GM12878 (cell line): ENCODE measurements around the gene GRIN2A. TPM values are rescaled to one million over a fixed set of nuclear protein-coding genes. Genes with fewer than 3 reads are reported as not detected.

ENCODE experiments used
- ATAC-seq: fragments of 200-7000 bp; cut with Tn5 transposase; 3 replicates; pipeline ENCODE4 v1.9.1; 2020; ENCODE audit warnings: mild to moderate bottlenecking, moderate library complexity
- BruUV-seq: library from RNA; stranded (reverse); fragments of 400-500 nt; replicated peaks from 2 replicates; lab custom pipeline; 2021; lab: Mats Ljungman, UMichigan
- CTCF ChIA-PET: fragments of 300-600 bp; sonication (Branson Sonifier 250); formaldehyde crosslinking; extraction: SDS; loops from one replicate; lab custom pipeline; 2021; ENCODE audit warnings: inconsistent platforms; lab: Yijun Ruan, JAX
- POLR2A ChIA-PET: fragments of 350-600 bp; formaldehyde crosslinking; extraction: SDS; loops from one replicate; lab custom pipeline; 2021; ENCODE audit warnings: inconsistent platforms; lab: Charles Lee
- RAD21 ChIA-PET: fragments of 300-600 bp; sonication (Branson Sonifier 250); formaldehyde crosslinking; loops from one replicate; lab custom pipeline; 2023; ENCODE audit warnings: antibody characterized with exemption; ENCODE audit not compliant: unreplicated experiment; lab: Charles Lee
- SMC1A ChIA-PET: fragments of 300-600 bp; sonication (Branson Sonifier 250); formaldehyde crosslinking; loops from one replicate; lab custom pipeline; 2023; ENCODE audit not compliant: unreplicated experiment, uncharacterized antibody; lab: Charles Lee
- DNase-seq: peaks from one replicate; pipeline ENCODE4 v3.0.0-alpha.2; 2011; ENCODE audit warnings: low read depth, low spot score
- FAIRE-seq: peaks from 3 replicates; lab custom pipeline; 2011; peaks lifted over from hg19 to GRCh38; lab: Jason Lieb, UNC
- H2AFZ ChIP-seq: 2 replicates; pipeline ENCODE4 v1.6.0; 2011; ENCODE audit warnings: low read depth, low read length, control low read depth; ENCODE audit not compliant: control insufficient read depth
- H3K27ac ChIP-seq: 2 replicates; pipeline ENCODE4 v1.5.1; 2011; ENCODE audit warnings: control low read depth; ENCODE audit not compliant: control insufficient read depth, insufficient read depth
- H3K27me3 ChIP-seq, 2 experiments: replicated peaks in 1 of 2; 2 replicates each; pipeline versions ENCODE4 v1.6.0 to v1.6.1; 2011; ENCODE audit warnings: low read length in 1 of 2; ENCODE audit not compliant: control insufficient read depth in 2 of 2, insufficient read depth in 2 of 2
- H3K36me3 ChIP-seq, 2 experiments: 2 replicates each; pipeline ENCODE4 v1.5.1; 2011; ENCODE audit warnings: low read length in 1 of 2; ENCODE audit not compliant: control insufficient read depth in 2 of 2, insufficient read depth in 2 of 2
- H3K4me1 ChIP-seq: 2 replicates; pipeline ENCODE4 v1.6.1; 2011; ENCODE audit warnings: mild to moderate bottlenecking, low read length, moderate library complexity, mixed read lengths; ENCODE audit not compliant: control insufficient read depth, insufficient read depth
- H3K4me2 ChIP-seq: 2 replicates; pipeline ENCODE4 v1.6.0; 2011; ENCODE audit warnings: control low read depth; ENCODE audit not compliant: control insufficient read depth, insufficient read depth
- H3K4me3 ChIP-seq: fragments of 200-600 bp; sonication (generic); 2 replicates; pipeline ENCODE4 v1.5.1; 2016
- H3K79me2 ChIP-seq: 2 replicates; pipeline ENCODE4 v1.6.0; 2011; ENCODE audit warnings: low read length; ENCODE audit not compliant: control insufficient read depth, insufficient read depth
- H3K9ac ChIP-seq: 2 replicates; pipeline ENCODE4 v1.8.0; 2011; ENCODE audit warnings: low read length, control low read depth, mixed read lengths; ENCODE audit not compliant: control insufficient read depth, insufficient read depth
- H3K9me3 ChIP-seq: replicated peaks from 3 replicates; pipeline ENCODE4 v1.5.1; 2011; ENCODE audit warnings: mild to moderate bottlenecking, low read length; ENCODE audit not compliant: control insufficient read depth, insufficient read depth
- H4K20me1 ChIP-seq: 2 replicates; pipeline ENCODE4 v1.6.0; 2011; ENCODE audit not compliant: control insufficient read depth, insufficient read depth
- EP300 ChIP-seq, 2 experiments: fragments of 150-350 bp in 1 of 2; IDR thresholded peaks; 2 replicates each; pipeline ENCODE4 v1.6.1; 2011 to 2012; ENCODE audit warnings: low read depth in 2 of 2, low read length in 2 of 2, borderline replicate concordance in 1 of 2, improper control_type of control experiment in 1 of 2, inconsistent platforms in 1 of 2; ENCODE audit not compliant: control insufficient read depth in 1 of 2
- RAD51 ChIP-seq: fragments of 450-650 bp; IDR thresholded peaks from 2 replicates; pipeline ENCODE4 v1.6.1; 2016; ENCODE audit warnings: moderate library complexity, mild to moderate bottlenecking, inconsistent platforms
- SMAD1 ChIP-seq: fragments of 450-650 bp; IDR thresholded peaks from 2 replicates; pipeline ENCODE4 v1.6.1; 2018; ENCODE audit warnings: mild to moderate bottlenecking, low read depth; ENCODE audit not compliant: partially characterized antibody
- TCF12 ChIP-seq: IDR thresholded peaks from 2 replicates; pipeline ENCODE4 v1.6.1; 2011; ENCODE audit warnings: low read depth, mild to moderate bottlenecking, low read length
- WGBS: methylation state at CpG from one replicate; pipeline ENCODE4 v1.1.6; 2016; ENCODE audit warnings: low lambda C conversion rate; ENCODE audit not compliant: insufficient replicate concordance, insufficient coverage; ENCODE audit errors: missing lambda C conversion rate; 5-methylcytosine and 5-hydroxymethylcytosine counted together
- in situ Hi-C: fragments of 300-500 bp; cut with MboI; formaldehyde crosslinking; loops from 9 replicates; pipeline ENCODE4 v1.14.3; 2018; ENCODE audit warnings: mixed read lengths
- intact Hi-C: fragments of 100-400 bp; cut with micrococcal nuclease; formaldehyde crosslinking; loops from one replicate; pipeline ENCODE4 v1.14.2; 2022; ENCODE audit not compliant: unreplicated experiment
- polyA plus RNA-seq, 11 experiments: library from polyadenylated mRNA; depleted of rRNA in 4 of 11; unstranded in 6 of 11; stranded (reverse) in 5 of 11; fragments of >200 nt; fragmentation: Nextera tagmentation in 4 of 11; fragmentation: Illumina TruSeq in 1 of 11; extraction: Ambion mirVana in 4 of 11; extraction: Trizol in 1 of 11; gene quantifications; 1 replicate in 1 of 11; 2 replicates in 10 of 11; pipeline versions ENCODE4 v1.2.1 to v1.2.3, GENCODE V29; 2011 to 2016; ENCODE audit warnings: inconsistent platforms in 2 of 11, missing spikeins in 2 of 11, low read depth in 1 of 11
- total RNA-seq, 4 experiments: library from RNA; depleted of rRNA in 3 of 4; stranded (reverse); fragments of >200 nt in 3 of 4; fragmentation: Illumina TruSeq in 1 of 4; extraction: Trizol in 1 of 4; gene quantifications; 2 replicates each; pipeline versions ENCODE4 v1.2.1 to v1.2.3, GENCODE V29; 2013 to 2021
- TF ChIP-seq, protein P1 (sequence below), 3 experiments: IDR thresholded peaks in 2 of 3; conservative IDR thresholded peaks in 1 of 3; 2 replicates each; pipeline ENCODE4 v1.5.1; 2011; ENCODE audit warnings: low read depth in 3 of 3, low read length in 3 of 3, mild to moderate bottlenecking in 3 of 3, control low read depth in 2 of 3, moderate library complexity in 2 of 3, inconsistent platforms in 1 of 3, mixed read lengths in 1 of 3; ENCODE audit not compliant: control insufficient read depth in 2 of 3, insufficient read depth in 1 of 3; ENCODE audit errors: extremely low read depth in 1 of 3
- TF ChIP-seq, protein P2 (sequence below): IDR thresholded peaks from 2 replicates; pipeline ENCODE4 v1.6.1; 2011; ENCODE audit warnings: low read depth, low read length, improper control_type of control experiment, borderline replicate concordance
- TF ChIP-seq, protein P3 (sequence below): IDR thresholded peaks from 2 replicates; pipeline ENCODE4 v1.6.1; 2011; ENCODE audit warnings: borderline replicate concordance, low read depth, mild to moderate bottlenecking, moderate library complexity, mixed read lengths, low read length; ENCODE audit not compliant: insufficient read depth; ENCODE audit errors: extremely low read length
- TF ChIP-seq, protein P4 (sequence below): fragments of 450-650 bp; conservative IDR thresholded peaks from 2 replicates; pipeline ENCODE4 v1.6.1; 2017; ENCODE audit warnings: mild to moderate bottlenecking, moderate library complexity

GRIN2A gene
- total and polyA plus RNA-seq, 10 of the 15 experiments (the other 5 are each of a cell fraction or from before 2014, with no cell fraction given), result 2.4 to 13.3 (median 7.3) TPM

DNA sequence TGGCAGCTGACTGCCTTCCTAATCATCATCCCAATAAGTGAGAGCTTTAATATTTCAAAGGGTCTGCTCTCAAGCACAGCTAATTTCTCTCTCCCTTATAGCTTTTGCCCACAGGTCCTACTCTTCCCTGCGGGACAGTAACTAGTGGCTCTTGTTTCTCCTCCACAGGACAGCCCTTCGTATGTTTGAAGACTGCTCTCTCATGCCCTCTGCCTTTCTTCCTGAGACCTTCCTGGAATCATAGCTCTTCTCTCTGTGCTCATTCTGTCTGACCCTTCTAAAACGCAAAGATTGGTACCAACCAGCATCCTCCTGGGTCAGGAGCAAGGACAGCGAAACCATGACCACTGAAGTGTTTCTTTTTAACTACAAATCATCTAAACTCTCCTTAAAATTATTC is 168.9 kb downstream of the GRIN2A start:
- Histone ChIP-seq H4K20me1 (no peaks in the 10 kb centered on the region), H3K79me2 (no peaks in the 10 kb centered on the region), H3K4me2 (no peak overlapping the region), H3K27ac (no peak overlapping the region), H3K27me3 (no peaks in the 10 kb centered on the region), H3K4me1 (no peaks in the 10 kb centered on the region), H3K36me3 (no peaks in the 10 kb centered on the region), H3K9ac (no peak overlapping the region), H2AFZ (no peak overlapping the region), H3K9me3 (no peaks in the 10 kb centered on the region), H3K4me3 (no peak overlapping the region)
- ChIA-PET CTCF (interaction anchor here (0.6 to 2.3 kb wide), 7 partner anchors 15 to 864 kb away, joined by 3 to 8 read pairs (median 3); no protein-coding TSS in a partner anchor), SMC1A (interaction anchor here (1.0 to 1.6 kb wide), 9 partner anchors 9 to 360 kb away, joined by 3 to 8 read pairs (median 3); no protein-coding TSS in a partner anchor), POLR2A (no interaction called here), RAD21 (interaction anchor here (0.9 to 1.5 kb wide), 4 partner anchors 20 to 168 kb away, joined by 3 to 7 read pairs (median 4); partner anchors contain the start of gene GRIN2A)
- 37% methylated on average over 4 of the region's 4 CpGs for WGBS
- no peak for ATAC-seq
- intact Hi-C loops (no loop called here), in situ Hi-C loops (no loop called here)
- FAIRE-seq, result no peak
- DNase-seq, result no peak
- no peak for TF ChIP-seq SMAD1
- TF ChIP-seq, protein P1, sequence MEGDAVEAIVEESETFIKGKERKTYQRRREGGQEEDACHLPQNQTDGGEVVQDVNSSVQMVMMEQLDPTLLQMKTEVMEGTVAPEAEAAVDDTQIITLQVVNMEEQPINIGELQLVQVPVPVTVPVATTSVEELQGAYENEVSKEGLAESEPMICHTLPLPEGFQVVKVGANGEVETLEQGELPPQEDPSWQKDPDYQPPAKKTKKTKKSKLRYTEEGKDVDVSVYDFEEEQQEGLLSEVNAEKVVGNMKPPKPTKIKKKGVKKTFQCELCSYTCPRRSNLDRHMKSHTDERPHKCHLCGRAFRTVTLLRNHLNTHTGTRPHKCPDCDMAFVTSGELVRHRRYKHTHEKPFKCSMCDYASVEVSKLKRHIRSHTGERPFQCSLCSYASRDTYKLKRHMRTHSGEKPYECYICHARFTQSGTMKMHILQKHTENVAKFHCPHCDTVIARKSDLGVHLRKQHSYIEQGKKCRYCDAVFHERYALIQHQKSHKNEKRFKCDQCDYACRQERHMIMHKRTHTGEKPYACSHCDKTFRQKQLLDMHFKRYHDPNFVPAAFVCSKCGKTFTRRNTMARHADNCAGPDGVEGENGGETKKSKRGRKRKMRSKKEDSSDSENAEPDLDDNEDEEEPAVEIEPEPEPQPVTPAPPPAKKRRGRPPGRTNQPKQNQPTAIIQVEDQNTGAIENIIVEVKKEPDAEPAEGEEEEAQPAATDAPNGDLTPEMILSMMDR (IDR thresholded peaks at IDR 0.05 in 2 of 3, conservative IDR thresholded peaks at IDR 0.05 in 1 of 3; ENCODE audit: control insufficient read depth in 2 of 3, extremely low read depth in 1 of 3, insufficient read depth in 1 of 3, low read depth in 3 of 3, low read length in 3 of 3), result 0 out of 6 replicates have a peak, but pooled peaks of 1 of the 3 experiments have one; percentile 7
- no TSS peak for BruUV-seq

DNA sequence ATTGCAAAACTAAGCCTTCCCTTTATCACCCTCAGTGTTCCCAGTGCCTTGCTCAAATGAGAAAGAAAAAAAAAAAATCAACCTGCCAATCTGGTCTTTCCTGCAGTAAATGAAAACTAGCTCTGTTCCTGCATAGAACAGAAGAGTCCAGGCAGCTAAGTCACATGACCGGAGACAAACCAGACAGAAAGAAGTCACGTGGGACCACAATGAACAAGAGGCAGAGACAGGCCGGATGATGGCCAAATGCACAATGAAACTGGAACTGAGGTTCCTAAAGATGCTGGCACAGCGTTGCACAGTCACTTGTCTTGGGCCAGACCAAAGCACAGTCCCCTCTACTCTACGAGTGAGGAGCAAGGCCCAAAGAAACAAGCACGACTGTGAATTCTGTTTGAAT is 172.5 kb downstream of the GRIN2A start:
- in situ Hi-C loops (no loop called here), intact Hi-C loops (no loop called here)
- Histone ChIP-seq H3K4me1 (no peaks in the 10 kb centered on the region), H3K9ac (no peak overlapping the region), H3K4me3 (no peak overlapping the region), H3K4me2 (no peak overlapping the region), H2AFZ (peak overlapping the region; percentile 42; the same call in 1 of the 2 replicates), H3K36me3 (no peaks in the 10 kb centered on the region), H3K27me3 (no peaks in the 10 kb centered on the region), H3K27ac (no peak overlapping the region), H3K9me3 (no peaks in the 10 kb centered on the region; the same call in 2 of the 3 replicates), H3K79me2 (no peaks in the 10 kb centered on the region), H4K20me1 (no peaks in the 10 kb centered on the region)
- RAD21 ChIA-PET, result interaction anchor here (0.7 kb wide), 1 partner anchor 542 kb away, joined by 3 read pairs; no protein-coding TSS in a partner anchor
- peak; percentile 33; the same call in 2 of the 3 replicates for ATAC-seq
- FAIRE-seq, result no peak
- SMC1A ChIA-PET, result interaction anchor here (0.7 to 1.2 kb wide), 6 partner anchors 11 to 171 kb away, joined by 3 to 4 read pairs (median 4); no protein-coding TSS in a partner anchor
- no TSS peak for BruUV-seq
- CTCF ChIA-PET, result no interaction called here
- POLR2A ChIA-PET, result interaction anchor here (0.6 to 0.7 kb wide), 3 partner anchors 14 to 135 kb away, joined by 3 to 4 read pairs (median 3); no protein-coding TSS in a partner anchor
- WGBS, result 21% methylated on average over 6 of the region's 6 CpGs
- no peak for DNase-seq
- TF ChIP-seq, protein P2, sequence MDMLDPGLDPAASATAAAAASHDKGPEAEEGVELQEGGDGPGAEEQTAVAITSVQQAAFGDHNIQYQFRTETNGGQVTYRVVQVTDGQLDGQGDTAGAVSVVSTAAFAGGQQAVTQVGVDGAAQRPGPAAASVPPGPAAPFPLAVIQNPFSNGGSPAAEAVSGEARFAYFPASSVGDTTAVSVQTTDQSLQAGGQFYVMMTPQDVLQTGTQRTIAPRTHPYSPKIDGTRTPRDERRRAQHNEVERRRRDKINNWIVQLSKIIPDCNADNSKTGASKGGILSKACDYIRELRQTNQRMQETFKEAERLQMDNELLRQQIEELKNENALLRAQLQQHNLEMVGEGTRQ, result peak; percentile 23; the same call in 1 of the 2 replicates
- TF ChIP-seq EP300 (IDR thresholded peaks at IDR 0.05; ENCODE audit: borderline replicate concordance in 1 of 2, control insufficient read depth in 1 of 2, low read depth in 2 of 2, low read length in 2 of 2), result no peak
- no peak for TF ChIP-seq TCF12
- peak; percentile 91 for TF ChIP-seq RAD51
- TF ChIP-seq, protein P3, sequence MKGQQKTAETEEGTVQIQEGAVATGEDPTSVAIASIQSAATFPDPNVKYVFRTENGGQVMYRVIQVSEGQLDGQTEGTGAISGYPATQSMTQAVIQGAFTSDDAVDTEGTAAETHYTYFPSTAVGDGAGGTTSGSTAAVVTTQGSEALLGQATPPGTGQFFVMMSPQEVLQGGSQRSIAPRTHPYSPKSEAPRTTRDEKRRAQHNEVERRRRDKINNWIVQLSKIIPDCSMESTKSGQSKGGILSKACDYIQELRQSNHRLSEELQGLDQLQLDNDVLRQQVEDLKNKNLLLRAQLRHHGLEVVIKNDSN, result peak; percentile 55
- TF ChIP-seq, protein P4, sequence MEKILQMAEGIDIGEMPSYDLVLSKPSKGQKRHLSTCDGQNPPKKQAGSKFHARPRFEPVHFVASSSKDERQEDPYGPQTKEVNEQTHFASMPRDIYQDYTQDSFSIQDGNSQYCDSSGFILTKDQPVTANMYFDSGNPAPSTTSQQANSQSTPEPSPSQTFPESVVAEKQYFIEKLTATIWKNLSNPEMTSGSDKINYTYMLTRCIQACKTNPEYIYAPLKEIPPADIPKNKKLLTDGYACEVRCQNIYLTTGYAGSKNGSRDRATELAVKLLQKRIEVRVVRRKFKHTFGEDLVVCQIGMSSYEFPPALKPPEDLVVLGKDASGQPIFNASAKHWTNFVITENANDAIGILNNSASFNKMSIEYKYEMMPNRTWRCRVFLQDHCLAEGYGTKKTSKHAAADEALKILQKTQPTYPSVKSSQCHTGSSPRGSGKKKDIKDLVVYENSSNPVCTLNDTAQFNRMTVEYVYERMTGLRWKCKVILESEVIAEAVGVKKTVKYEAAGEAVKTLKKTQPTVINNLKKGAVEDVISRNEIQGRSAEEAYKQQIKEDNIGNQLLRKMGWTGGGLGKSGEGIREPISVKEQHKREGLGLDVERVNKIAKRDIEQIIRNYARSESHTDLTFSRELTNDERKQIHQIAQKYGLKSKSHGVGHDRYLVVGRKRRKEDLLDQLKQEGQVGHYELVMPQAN, result no peak
